Right ventricle myocardium inferior (tissue), 1 donor: Measurements from ENCODE around the gene PIGC. TPM values are rescaled to one million over a fixed set of nuclear protein-coding genes. Genes with fewer than 3 reads are reported as not detected.

Experiments
- ATAC-seq: fragments of 200-7000 bp; cut with Tn5 transposase; one replicate; pipeline ENCODE4 v1.9.1; 2020; ENCODE audit warnings: mild to moderate bottlenecking, moderate library complexity
- DNase-seq: peaks from one replicate; pipeline ENCODE4 v3.0.0; 2021; ENCODE audit errors: missing footprints
- intact Hi-C: fragments of 100-400 bp; cut with DNase I; formaldehyde crosslinking; loops from one replicate; pipeline ENCODE4 v1.11.0; 2022
- total RNA-seq: library from RNA; stranded (reverse); fragmentation: NEBNext Ultra II Directional; extraction: Animal tissue kit (Norgen Biotek cat#: 25700); gene quantifications from one replicate; pipeline ENCODE4 v1.2.1, GENCODE V29; 2021
- donor health status: DM: no; HTN: yes; CAD: no; lungs with severe emphysema.

The PIGC gene
- total RNA-seq, 1 donor from 2014 or later: 13.5 TPM

GRCh38 chr1:172406968-172407367, 36.9 kb downstream of the PIGC start:
- intact Hi-C loops: no loop called here
- no peak for ATAC-seq
- no peak for DNase-seq

- DNase-seq (no peak), ATAC-seq (no peak)
- intact Hi-C loops: no loop called here
Observed at GRCh38 chr1:172405912-172406311, 38.0 kb downstream of the PIGC start.

- intact Hi-C loops: loop anchor here (5.0 kb wide), 1 partner anchor 362 kb away; no protein-coding TSS in a partner anchor
- DNase-seq (no peak), ATAC-seq (no peak)
Observed at GRCh38 chr1:172404121-172404520, 39.7 kb downstream of the PIGC start.

GRCh38 chr1:172402878-172403569, 40.8 kb downstream of the PIGC start:
- no peak for DNase-seq
- ATAC-seq: no peak
- intact Hi-C loops: loop anchor here (5.0 kb wide), 1 partner anchor 361 kb away; no protein-coding TSS in a partner anchor

GRCh38 chr1:172401892-172402291, 42.0 kb downstream of the PIGC start:
- no peak for DNase-seq
- no peak for ATAC-seq
- intact Hi-C loops: loop anchor here (5.0 kb wide), 1 partner anchor 360 kb away; no protein-coding TSS in a partner anchor

GRCh38 chr1:172401477-172401876, 42.4 kb downstream of the PIGC start:
- ATAC-seq: no peak
- intact Hi-C loops: loop anchor here (5.0 kb wide), 1 partner anchor 359 kb away; no protein-coding TSS in a partner anchor
- DNase-seq: no peak

GRCh38 chr1:172400722-172401105, 43.2 kb downstream of the PIGC start:
- DNase-seq: no peak
- ATAC-seq: no peak
- intact Hi-C loops: loop anchor here (5.0 kb wide), 1 partner anchor 358 kb away; no protein-coding TSS in a partner anchor

GRCh38 chr1:172399756-172400721, 43.8 kb downstream of the PIGC start:
- intact Hi-C loops: loop anchor here (2.0 to 10.0 kb wide), 7 partner anchors 43 to 398 kb away; no protein-coding TSS in a partner anchor
- ATAC-seq (peak; percentile 29), DNase-seq (no peak)

GRCh38 chr1:172398970-172399755, 44.7 kb downstream of the PIGC start:
- intact Hi-C loops: loop anchor here (2.0 to 10.0 kb wide), 6 partner anchors 42 to 397 kb away; no protein-coding TSS in a partner anchor
- ATAC-seq (peak; percentile 92), DNase-seq (no peak)

GRCh38 chr1:172398193-172398592, 45.7 kb downstream of the PIGC start:
- ATAC-seq (peak; percentile 80), DNase-seq (no peak)
- intact Hi-C loops: loop anchor here (2.0 to 10.0 kb wide), 6 partner anchors 41 to 396 kb away; no protein-coding TSS in a partner anchor

- no peak for ATAC-seq
- intact Hi-C loops: loop anchor here (2.0 to 10.0 kb wide), 6 partner anchors 40 to 395 kb away; no protein-coding TSS in a partner anchor
- DNase-seq: no peak
Observed at GRCh38 chr1:172397633-172398032, 46.2 kb downstream of the PIGC start.

- intact Hi-C loops: loop anchor here (5.0 to 10.0 kb wide), 4 partner anchors 40 to 395 kb away; no protein-coding TSS in a partner anchor
- DNase-seq (no peak), ATAC-seq (no peak)
Observed at GRCh38 chr1:172397221-172397620, 46.6 kb downstream of the PIGC start.

- DNase-seq (no peak), ATAC-seq (no peak)
- intact Hi-C loops: loop anchor here (5.0 to 10.0 kb wide), 4 partner anchors 38 to 393 kb away; no protein-coding TSS in a partner anchor
Observed at GRCh38 chr1:172395576-172395975, 48.3 kb downstream of the PIGC start.

- ATAC-seq (no peak), DNase-seq (no peak)
- intact Hi-C loops: loop anchor here (5.0 to 10.0 kb wide), 4 partner anchors 38 to 393 kb away; no protein-coding TSS in a partner anchor
Observed at GRCh38 chr1:172394811-172395210, 49.1 kb downstream of the PIGC start.

- ATAC-seq: no peak
- intact Hi-C loops: loop anchor here (10.0 kb wide), 2 partner anchors 69 to 99 kb away; no protein-coding TSS in a partner anchor
- no peak for DNase-seq
Observed at GRCh38 chr1:172394141-172394751, 49.6 kb downstream of the PIGC start.

GRCh38 chr1:172393354-172393753, 50.5 kb downstream of the PIGC start:
- no peak for ATAC-seq
- no peak for DNase-seq
- intact Hi-C loops: loop anchor here (10.0 kb wide), 2 partner anchors 69 to 99 kb away; no protein-coding TSS in a partner anchor

GRCh38 chr1:172391976-172392375, 51.9 kb downstream of the PIGC start:
- intact Hi-C loops: loop anchor here (10.0 kb wide), 2 partner anchors 67 to 97 kb away; no protein-coding TSS in a partner anchor
- ATAC-seq (no peak), DNase-seq (no peak)
